ENCODE data around the gene ZNF784. TPM values are rescaled to one million over a fixed set of nuclear protein-coding genes. Genes with fewer than 3 reads are reported as not detected.

ZNF784 gene
- total and polyA plus RNA-seq, 7 donors, result 4.9 to 22.2 (median 10.4) TPM

- Histone ChIP-seq H3K36me3 (ENCODE audit: insufficient read depth in 1 of 2, low read depth in 1 of 2) (peaks cover 0 to 6% of the 10 kb centered on the region in 2 donors), H3K4me1 (peaks cover 30% of the 10 kb centered on the region), H3K27me3 (ENCODE audit: insufficient read depth in 3 of 3, low read length in 2 of 3) (no peaks in the 10 kb centered on the region), H3K9me3 (no peaks in the 10 kb centered on the region), H3K27ac (peak overlapping the region; percentile 91), H3K4me3 (peak overlapping the region; percentile 71)
- peak; percentile 38 to 75 for DNase-seq
- intact Hi-C loops (cut with DNase I), result loop anchor here in 1 of 2 donors (10.0 kb wide), 1 partner anchor 268 kb away; the partner anchor contains the start of genes RPL28 and TMEM238
- TF ChIP-seq CTCF (IDR thresholded peaks at IDR 0.05), result no peak
- 72 to 74% (median 73%) methylated on average over 58 to 71 of the region's 71 CpGs for WGBS, 3 donors
- no peak for ATAC-seq
Measured at GRCh38 chr19:55652311-55653128, 28.2 kb upstream of the ZNF784 start.

- Histone ChIP-seq H3K36me3 (ENCODE audit: insufficient read depth in 1 of 2, low read depth in 1 of 2) (peaks cover 0 to 6% of the 10 kb centered on the region in 2 donors), H3K9me3 (no peaks in the 10 kb centered on the region), H3K4me1 (peaks cover 26% of the 10 kb centered on the region), H3K27me3 (ENCODE audit: insufficient read depth in 3 of 3, low read length in 2 of 3) (no peaks in the 10 kb centered on the region), H3K4me3 (no peak overlapping the region), H3K27ac (no peak overlapping the region)
- no peak for TF ChIP-seq CTCF (IDR thresholded peaks at IDR 0.05)
- no peak for ATAC-seq
- WGBS, 3 donors, result 81 to 90% (median 85%) methylated on average over 14 to 18 of the region's 18 CpGs
- intact Hi-C loops (cut with DNase I), result loop anchor here in 1 of 2 donors (10.0 kb wide), 1 partner anchor 266 kb away; the partner anchor contains the start of genes RPL28 and TMEM238
- no peak for DNase-seq
Measured at GRCh38 chr19:55651236-55651635, 26.9 kb upstream of the ZNF784 start.

GRCh38 chr19:55650602-55651230, 26.4 kb upstream of the ZNF784 start:
- Histone ChIP-seq H3K4me3 (no peak overlapping the region), H3K36me3 (ENCODE audit: insufficient read depth in 1 of 2, low read depth in 1 of 2) (peaks cover 0 to 10% of the 10 kb centered on the region in 2 donors), H3K27me3 (ENCODE audit: insufficient read depth in 3 of 3, low read length in 2 of 3) (no peaks in the 10 kb centered on the region), H3K9me3 (no peaks in the 10 kb centered on the region), H3K27ac (no peak overlapping the region), H3K4me1 (peaks cover 22% of the 10 kb centered on the region)
- TF ChIP-seq CTCF (IDR thresholded peaks at IDR 0.05), result no peak
- DNase-seq (peak in 1 of 2 donors; percentile 44), ATAC-seq (no peak)
- intact Hi-C loops (cut with DNase I), result loop anchor here in 1 of 2 donors (10.0 kb wide), 1 partner anchor 266 kb away; the partner anchor contains the start of genes RPL28 and TMEM238
- 87 to 93% (median 87%) methylated on average over 17 of the region's 17 CpGs for WGBS, 3 donors

- intact Hi-C loops (cut with DNase I), result loop anchor here in 1 of 2 donors (10.0 kb wide), 1 partner anchor 265 kb away; the partner anchor contains the start of genes RPL28 and TMEM238
- Histone ChIP-seq H3K36me3 (ENCODE audit: insufficient read depth in 1 of 2, low read depth in 1 of 2) (peaks cover 0 to 16% of the 10 kb centered on the region in 2 donors), H3K4me1 (peaks cover 22% of the 10 kb centered on the region), H3K9me3 (no peaks in the 10 kb centered on the region), H3K27me3 (ENCODE audit: insufficient read depth in 3 of 3, low read length in 2 of 3) (no peaks in the 10 kb centered on the region), H3K27ac (no peak overlapping the region), H3K4me3 (no peak overlapping the region)
- TF ChIP-seq CTCF (IDR thresholded peaks at IDR 0.05), result no peak
- 79 to 96% (median 80%) methylated on average over 4 of the region's 4 CpGs for WGBS, 3 donors
- DNase-seq (peak in 1 of 2 donors; percentile 36), ATAC-seq (no peak)
Measured at GRCh38 chr19:55650126-55650557, 25.8 kb upstream of the ZNF784 start.

Measured in psoas muscle (tissue), 8 donors.